ENCODE measurements around the gene PERCC1. TPM values are rescaled to one million over a fixed set of nuclear protein-coding genes. Genes with fewer than 3 reads are reported as not detected.

Gene PERCC1
- total and polyA plus RNA-seq, 8 donors = 0.16 to 0.23 TPM; not detected in 6

DNA sequence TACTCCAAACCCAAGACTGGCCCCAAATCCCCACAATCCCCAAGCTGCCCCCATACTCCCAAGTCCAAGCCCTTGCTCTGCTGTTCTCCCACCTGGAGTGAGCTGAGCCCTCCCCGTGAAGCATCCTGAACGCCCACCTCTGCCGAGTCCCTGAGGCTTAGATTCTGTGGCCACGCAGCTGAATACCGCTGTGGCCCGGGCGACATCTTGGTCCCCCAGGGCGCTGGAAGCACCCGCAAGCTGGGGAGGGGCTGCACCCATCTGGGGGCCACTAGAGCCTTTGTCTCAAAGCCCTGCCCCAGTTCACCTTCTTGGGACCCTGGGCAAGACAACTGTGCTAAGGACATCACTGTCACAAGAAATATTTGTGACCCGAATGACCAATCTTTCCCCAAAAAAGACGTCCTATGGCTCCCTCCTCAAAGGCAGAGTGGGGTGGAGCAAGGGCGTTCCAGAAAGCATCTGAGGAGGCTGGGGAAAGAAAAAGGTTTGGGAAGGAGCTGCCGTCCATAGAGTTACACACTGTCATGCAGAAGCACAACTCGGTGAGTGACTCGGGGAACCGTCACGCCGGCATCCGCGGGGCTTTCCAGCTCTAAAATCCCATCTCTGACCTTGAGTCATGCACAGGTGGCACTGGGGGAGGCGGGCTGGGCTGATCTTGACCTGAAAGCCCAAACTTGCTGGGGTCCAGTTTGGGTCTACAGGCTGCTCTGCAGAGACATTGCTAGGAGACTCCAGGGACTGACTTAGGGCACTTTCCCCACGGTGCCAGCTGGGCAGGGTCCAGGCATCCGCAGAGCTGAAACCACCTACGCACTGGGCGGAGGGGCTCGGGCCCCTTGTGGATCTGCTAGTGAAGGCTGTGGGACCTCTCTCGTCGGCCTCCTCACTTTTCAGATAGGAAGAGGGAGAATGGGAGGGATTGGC is 51.3 kb downstream of the PERCC1 start:
- TF ChIP-seq CTCF (IDR thresholded peaks at IDR 0.05) = no peak
- Histone ChIP-seq H3K36me3 (no peaks in the 10 kb centered on the region), H3K9me3 (no peaks in the 10 kb centered on the region), H3K4me3 (no peak overlapping the region), H3K4me1 (no peaks in the 10 kb centered on the region), H3K27ac (no peak overlapping the region), H3K27me3 (no peaks in the 10 kb centered on the region)
- ATAC-seq = no peak
- no peak for FAIRE-seq
- peak in 1 of 6 donors; percentile 41 for DNase-seq
- intact Hi-C loops (cut with DNase I) = no loop called here
- 65 to 67% methylated on average over 28 of the region's 28 CpGs for WGBS, 2 donors

Other genes starting within 250 kb of the PERCC1 start
- gene TPSG1, start 205.8 kb upstream of the PERCC1 start, total RNA-seq = under 1 TPM in 1 of 6 donors, not detected in 5; 0.26 TPM
- under 1 TPM in 1 of 2 donors, not detected in 1; 0.12 TPM for gene TPSG1, start 205.8 kb upstream of the PERCC1 start, polyA plus RNA-seq
- 1 to 10 TPM in 5 of 6 donors, under 1 TPM in 1; 0.69 to 9.9 (median 4.8) TPM for gene TPSB2, start 200.9 kb upstream of the PERCC1 start, total RNA-seq
- 10 to 100 TPM in 1 of 2 donors, 1 to 10 TPM in 1; 2.4 to 12.2 TPM for gene TPSB2, start 200.9 kb upstream of the PERCC1 start, polyA plus RNA-seq
- gene TPSAB1, start 190.4 kb upstream of the PERCC1 start, total RNA-seq = 10 to 100 TPM in 1 of 6 donors, 1 to 10 TPM in 5; 1.1 to 17.0 (median 4.9) TPM
- gene TPSAB1, start 190.4 kb upstream of the PERCC1 start, polyA plus RNA-seq = 10 to 100 TPM in 1 of 2 donors, 1 to 10 TPM in 1; 1.3 to 14.5 TPM
- gene TPSD1, start 175.0 kb upstream of the PERCC1 start, total RNA-seq = under 1 TPM in 1 of 6 donors, not detected in 5; 0.61 TPM
- gene TPSD1, start 175.0 kb upstream of the PERCC1 start, polyA plus RNA-seq = under 1 TPM; 0.19 to 0.26 TPM
- gene UBE2I, start 121.4 kb upstream of the PERCC1 start, total RNA-seq = 10 to 100 TPM; 30.0 to 57.9 (median 36.1) TPM
- gene UBE2I, start 121.4 kb upstream of the PERCC1 start, polyA plus RNA-seq = 10 to 100 TPM; 35.3 to 42.0 TPM
- 10 to 100 TPM in 3 of 6 donors, 1 to 10 TPM in 3; 2.1 to 13.1 (median 9.4) TPM for gene BAIAP3, start 97.4 kb upstream of the PERCC1 start, total RNA-seq
- gene BAIAP3, start 97.4 kb upstream of the PERCC1 start, polyA plus RNA-seq = 100 to 1,000 TPM in 1 of 2 donors, 10 to 100 TPM in 1; 47.4 to 110 TPM
- gene TSR3, start 79.2 kb upstream of the PERCC1 start, total RNA-seq = 10 to 100 TPM; 22.2 to 32.3 (median 29.4) TPM
- gene TSR3, start 79.2 kb upstream of the PERCC1 start, polyA plus RNA-seq = 10 to 100 TPM; 34.1 to 40.9 TPM
- 10 to 100 TPM; 28.0 to 51.5 (median 36.2) TPM for gene GNPTG, start 79.1 kb upstream of the PERCC1 start, total RNA-seq
- 10 to 100 TPM; 58.2 to 75.3 TPM for gene GNPTG, start 79.1 kb upstream of the PERCC1 start, polyA plus RNA-seq
- 10 to 100 TPM in 3 of 6 donors, 1 to 10 TPM in 3; 4.4 to 22.1 (median 10.2) TPM for gene UNKL, start 16.4 kb upstream of the PERCC1 start, total RNA-seq
- 10 to 100 TPM in 1 of 2 donors, 1 to 10 TPM in 1; 7.6 to 15.2 TPM for gene UNKL, start 16.4 kb upstream of the PERCC1 start, polyA plus RNA-seq
- gene UQCC4, start 10.3 kb upstream of the PERCC1 start, total RNA-seq = 1 to 10 TPM; 2.2 to 4.7 (median 4.3) TPM
- gene UQCC4, start 10.3 kb upstream of the PERCC1 start, polyA plus RNA-seq = 10 to 100 TPM in 1 of 2 donors, 1 to 10 TPM in 1; 8.3 to 14.4 TPM
- 1 to 10 TPM in 3 of 6 donors, under 1 TPM in 3; 0.59 to 3.2 (median 1.2) TPM for gene CCDC154, start 13.5 kb downstream of the PERCC1 start, total RNA-seq
- 1 to 10 TPM; 7.7 to 7.8 TPM for gene CCDC154, start 13.5 kb downstream of the PERCC1 start, polyA plus RNA-seq
- gene CLCN7, start 44.0 kb downstream of the PERCC1 start, total RNA-seq = 10 to 100 TPM; 31.0 to 56.1 (median 34.3) TPM
- gene CLCN7, start 44.0 kb downstream of the PERCC1 start, polyA plus RNA-seq = 10 to 100 TPM; 41.9 to 91.2 TPM
- not detected for gene PTX4, start 57.9 kb downstream of the PERCC1 start, total RNA-seq
- gene PTX4, start 57.9 kb downstream of the PERCC1 start, polyA plus RNA-seq = not detected
- 10 to 100 TPM; 11.7 to 22.9 (median 17.5) TPM for gene TELO2, start 62.3 kb downstream of the PERCC1 start, total RNA-seq
- 10 to 100 TPM; 65.9 to 98.7 TPM for gene TELO2, start 62.3 kb downstream of the PERCC1 start, polyA plus RNA-seq
- 1 to 10 TPM; 2.4 to 9.6 (median 4.6) TPM for gene TMEM204, start 102.6 kb downstream of the PERCC1 start, total RNA-seq
- 1 to 10 TPM; 8.8 to 9.8 TPM for gene TMEM204, start 102.6 kb downstream of the PERCC1 start, polyA plus RNA-seq
- 10 to 100 TPM in 5 of 6 donors, 1 to 10 TPM in 1; 7.8 to 20.7 (median 10.4) TPM for gene IFT140, start 181.0 kb downstream of the PERCC1 start, total RNA-seq
- 10 to 100 TPM; 18.3 to 24.3 TPM for gene IFT140, start 181.0 kb downstream of the PERCC1 start, polyA plus RNA-seq
- gene CRAMP1, start 181.3 kb downstream of the PERCC1 start, total RNA-seq = 10 to 100 TPM in 1 of 6 donors, 1 to 10 TPM in 5; 4.6 to 13.8 (median 6.7) TPM
- 10 to 100 TPM in 1 of 2 donors, 1 to 10 TPM in 1; 9.0 to 16.2 TPM for gene CRAMP1, start 181.3 kb downstream of the PERCC1 start, polyA plus RNA-seq
- gene JPT2, start 247.2 kb downstream of the PERCC1 start, total RNA-seq = 10 to 100 TPM; 21.7 to 49.3 (median 32.4) TPM
- gene JPT2, start 247.2 kb downstream of the PERCC1 start, polyA plus RNA-seq = 10 to 100 TPM; 13.5 to 22.2 TPM

Data from pancreas (tissue), 10 donors.